Posterior cingulate gyrus (tissue), 11 donors: ENCODE data around the gene RAX.
"Not testable (repeated sequence)": the region's sequence is repeated elsewhere in the genome, so short reads cannot be mapped to it uniquely, and the experiment has no call there.

Experiments used
- DNase-seq, 10 donors: peaks; one replicate each; pipeline versions ENCODE4 v3.0.0 to v3.0.0-alpha.2; 2020 to 2021; ENCODE audit warnings: mixed read lengths in 3 of 10
- intact Hi-C: fragments of 100-400 bp; cut with DNase I; formaldehyde crosslinking; loops from one replicate; pipeline ENCODE4 v1.15.1; 2023

The RAX gene

DNA sequence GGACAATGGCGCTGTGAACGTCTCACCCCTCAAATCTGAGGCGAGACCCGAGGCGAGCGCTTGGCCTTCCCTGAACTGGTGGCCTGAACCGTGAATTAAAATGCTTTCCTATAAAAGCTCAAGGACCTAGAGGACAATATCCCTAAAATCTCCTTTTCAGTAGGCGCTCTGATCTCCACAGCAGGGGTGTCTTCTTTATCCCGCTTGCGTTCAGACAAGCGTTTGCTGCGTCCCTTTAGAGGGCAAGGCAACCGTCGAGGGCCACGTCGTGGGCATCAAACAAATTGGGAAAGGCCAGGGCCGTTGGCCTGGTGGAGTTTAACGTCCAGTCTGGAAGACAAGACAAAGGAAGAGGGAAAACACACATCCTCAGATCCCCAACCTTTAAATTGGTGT is 1.3 kb upstream of the RAX start:
- intact Hi-C loops, result no loop called here
- DNase-seq, result no peak

DNA sequence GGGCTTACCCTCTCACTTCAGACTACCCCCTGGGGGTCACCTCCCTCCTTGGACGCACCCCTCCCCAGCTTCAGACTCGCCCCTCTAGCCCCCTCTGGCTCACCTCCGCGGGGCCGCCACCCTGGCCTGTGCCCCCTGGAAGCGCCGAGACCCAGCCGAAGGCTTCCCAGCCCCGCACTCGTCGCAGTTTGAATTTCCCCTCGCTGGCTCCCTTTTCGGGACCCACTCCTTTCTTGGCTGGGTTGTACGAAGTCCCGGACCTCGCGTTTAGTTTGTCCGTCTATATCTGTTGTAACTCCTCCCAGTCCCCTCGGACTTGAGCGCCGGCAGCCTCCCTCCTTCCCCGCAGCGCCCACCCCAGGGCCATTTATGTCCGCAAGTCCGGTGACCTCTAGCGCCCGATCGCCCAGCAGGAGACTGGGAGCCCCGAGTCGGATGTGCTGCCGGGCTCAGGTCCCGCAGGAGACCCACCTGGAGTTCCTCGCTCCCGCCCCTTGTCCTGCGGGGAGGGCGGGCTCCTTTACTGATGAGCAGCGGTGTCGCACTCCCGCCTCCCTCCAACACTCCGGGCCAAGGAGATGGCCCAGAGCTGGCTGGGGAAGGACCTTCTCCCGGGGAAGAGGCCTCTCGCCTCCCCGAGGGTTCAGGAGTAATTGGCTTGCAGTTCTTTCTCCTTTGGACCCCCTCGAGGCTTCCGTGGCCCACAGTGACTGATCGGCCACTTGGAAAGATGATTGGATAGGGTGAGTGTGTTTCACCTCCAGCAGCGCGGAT is 692 bp upstream of the RAX start:
- DNase-seq, result peak in 1 of 10 donors; percentile 78
- intact Hi-C loops, result no loop called here

- intact Hi-C loops, result no loop called here
- peak in 1 of 10 donors; percentile 78 for DNase-seq
These were observed 899 bp downstream of the RAX start for GRCh38 chr18:59272221-59272888.

GRCh38 chr18:59271606-59272220 is 1.5 kb downstream of the RAX start:
- intact Hi-C loops, result no loop called here
- no peak for DNase-seq

- no peak for DNase-seq
- intact Hi-C loops, result no loop called here
These were observed 2.5 kb downstream of the RAX start for GRCh38 chr18:59270689-59271257.

GRCh38 chr18:59269563-59270119 is 3.6 kb downstream of the RAX start:
- intact Hi-C loops, result no loop called here
- DNase-seq, result no peak

GRCh38 chr18:59268721-59269562 is 4.3 kb downstream of the RAX start:
- intact Hi-C loops, result no loop called here
- peak in 3 of 10 donors; percentile 59 to 83 (median 80) for DNase-seq

GRCh38 chr18:59268127-59268720 is 5.0 kb downstream of the RAX start:
- intact Hi-C loops, result no loop called here
- peak in 1 of 10 donors; percentile 49 for DNase-seq

GRCh38 chr18:59267503-59268126 is 5.6 kb downstream of the RAX start:
- peak in 2 of 10 donors; percentile 62 to 77 for DNase-seq
- intact Hi-C loops, result no loop called here

- DNase-seq, result no peak
- intact Hi-C loops, result no loop called here
These were observed 6.3 kb downstream of the RAX start for GRCh38 chr18:59266886-59267502.

DNA sequence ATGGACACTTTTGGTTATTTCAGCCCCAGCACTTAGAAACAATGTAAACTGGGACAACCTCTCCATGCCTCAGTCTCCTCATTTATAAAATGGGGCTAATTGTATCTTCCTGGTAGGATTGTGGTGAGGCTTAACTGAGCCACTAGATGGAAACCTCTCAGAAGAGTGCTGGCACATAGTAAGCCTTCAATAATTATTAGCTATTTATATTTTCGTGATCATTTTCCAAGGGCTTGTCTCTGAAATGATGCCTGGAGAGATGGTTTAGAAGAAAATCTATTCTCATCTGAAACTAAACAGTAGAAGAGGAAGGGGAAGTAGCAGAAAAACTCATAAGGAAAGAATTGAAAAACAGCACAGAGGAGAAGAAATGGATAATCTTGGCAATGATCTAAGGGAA is 6.8 kb downstream of the RAX start:
- intact Hi-C loops, result no loop called here
- no peak for DNase-seq

GRCh38 chr18:59265974-59266369 is 7.3 kb downstream of the RAX start:
- no peak for DNase-seq
- intact Hi-C loops, result no loop called here

- no peak for DNase-seq
- intact Hi-C loops, result no loop called here
These were observed 7.8 kb downstream of the RAX start for GRCh38 chr18:59265246-59265973.

- intact Hi-C loops, result no loop called here
- peak in 2 of 10 donors; percentile 75 to 80 for DNase-seq
These were observed 8.5 kb downstream of the RAX start for GRCh38 chr18:59264651-59265245.

DNA sequence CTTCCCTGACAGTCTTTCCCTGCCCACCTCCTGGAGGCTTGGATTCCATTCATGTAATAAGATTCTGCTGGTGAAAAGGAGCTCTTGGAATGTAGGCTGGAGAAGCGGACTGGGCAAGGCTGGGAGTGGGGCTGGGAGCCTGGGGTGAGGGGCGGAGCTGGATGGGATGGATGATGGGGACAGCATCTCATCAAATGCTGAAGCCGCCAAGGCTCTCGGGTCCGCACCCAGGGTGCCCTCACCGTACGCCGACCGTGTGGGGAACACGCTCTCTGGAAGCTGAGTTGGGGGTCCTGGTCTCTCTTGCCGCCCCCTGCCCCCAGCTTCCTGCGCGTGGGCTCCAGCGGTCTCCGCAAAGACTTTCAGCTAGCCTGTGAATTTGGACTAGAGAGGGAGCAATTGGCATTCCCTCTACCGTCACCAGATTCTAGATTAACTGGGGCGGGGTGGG is 9.1 kb downstream of the RAX start:
- peak in 1 of 10 donors; percentile 64 for DNase-seq
- intact Hi-C loops, result no loop called here

DNA sequence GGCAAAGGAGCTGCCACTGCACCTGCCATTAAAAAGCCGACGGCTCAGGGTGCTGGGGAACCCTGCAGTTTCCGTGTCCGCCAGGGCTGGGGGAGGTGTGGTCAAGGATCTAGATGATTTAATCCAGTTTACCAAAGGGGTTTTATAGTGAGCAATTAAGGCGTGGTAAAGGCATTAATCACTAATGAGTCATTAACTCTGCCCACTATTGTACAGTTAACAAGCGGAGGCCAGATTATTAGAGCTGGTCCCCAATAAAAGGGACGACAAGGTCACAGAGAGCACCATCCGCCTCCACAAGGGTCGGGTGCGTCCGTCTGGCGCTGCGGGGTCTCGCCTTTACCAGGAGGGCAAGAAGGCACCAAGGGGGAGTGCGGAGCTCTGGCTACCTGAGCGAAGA is 9.6 kb downstream of the RAX start:
- no peak for DNase-seq
- intact Hi-C loops, result no loop called here

GRCh38 chr18:59262243-59262642 is 11.0 kb downstream of the RAX start:
- intact Hi-C loops, DNase-seq: not testable (repeated sequence)

DNA sequence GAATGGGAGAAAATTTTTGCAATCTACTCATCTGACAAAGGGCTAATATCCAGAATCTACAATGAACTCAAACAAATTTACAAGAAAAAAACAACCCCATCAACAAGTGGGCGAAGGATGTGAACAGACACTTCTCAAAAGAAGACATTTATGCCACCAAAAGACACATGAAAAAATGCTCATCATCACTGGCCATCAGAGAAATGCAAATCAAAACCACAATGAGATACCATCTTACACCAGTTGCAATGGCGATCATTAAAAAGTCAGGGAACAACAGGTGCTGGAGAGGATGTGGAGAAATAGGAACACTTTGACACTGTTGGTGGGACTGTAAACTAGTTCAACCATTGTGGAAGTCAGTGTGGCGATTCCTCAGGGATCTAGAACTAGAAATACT is 11.4 kb downstream of the RAX start:
- DNase-seq, intact Hi-C loops: not testable (repeated sequence)
